Muscle layer of duodenum (tissue), 2 donors: ENCODE results near the gene MALRD1.

Source experiments
- H3K27ac ChIP-seq: one replicate; pipeline ENCODE4 v1.7.0; 2013; ENCODE audit warnings: mild to moderate bottlenecking, low read length
- H3K27me3 ChIP-seq: one replicate; pipeline ENCODE4 v1.7.0; 2013; ENCODE audit warnings: low read depth, mild to moderate bottlenecking, control low read depth, low read length
- H3K36me3 ChIP-seq, 2 donors: one replicate each; pipeline ENCODE4 v1.7.0; 2013; ENCODE audit warnings: low read length in 2 of 2, control low read depth in 1 of 2, mild to moderate bottlenecking in 1 of 2; ENCODE audit not compliant: insufficient read depth in 2 of 2, control insufficient read depth in 1 of 2
- H3K4me1 ChIP-seq, 2 donors: one replicate each; pipeline ENCODE4 v1.7.0; 2013; ENCODE audit warnings: low read length in 2 of 2, mild to moderate bottlenecking in 2 of 2, control low read depth in 1 of 2, moderate library complexity in 1 of 2; ENCODE audit not compliant: insufficient read depth in 2 of 2, control insufficient read depth in 1 of 2
- H3K4me3 ChIP-seq, 2 donors: one replicate each; pipeline ENCODE4 v1.7.0; 2013; ENCODE audit warnings: low read length in 2 of 2, low read depth in 1 of 2, mild to moderate bottlenecking in 1 of 2
- H3K9me3 ChIP-seq, 2 donors: one replicate each; pipeline ENCODE4 v1.7.0; 2013; ENCODE audit warnings: low read length in 2 of 2, control low read depth in 1 of 2, mild to moderate bottlenecking in 1 of 2; ENCODE audit not compliant: control insufficient read depth in 1 of 2
- donor health status: healthy.

MALRD1 gene

GRCh38 chr10:19169041-19169440, 120.4 kb downstream of the MALRD1 start:
- Histone ChIP-seq H3K27ac (no peak overlapping the region), H3K4me1 (no peaks in the 10 kb centered on the region), H3K9me3 (no peaks in the 10 kb centered on the region), H3K4me3 (no peak overlapping the region), H3K27me3 (no peaks in the 10 kb centered on the region), H3K36me3 (no peaks in the 10 kb centered on the region)

DNA sequence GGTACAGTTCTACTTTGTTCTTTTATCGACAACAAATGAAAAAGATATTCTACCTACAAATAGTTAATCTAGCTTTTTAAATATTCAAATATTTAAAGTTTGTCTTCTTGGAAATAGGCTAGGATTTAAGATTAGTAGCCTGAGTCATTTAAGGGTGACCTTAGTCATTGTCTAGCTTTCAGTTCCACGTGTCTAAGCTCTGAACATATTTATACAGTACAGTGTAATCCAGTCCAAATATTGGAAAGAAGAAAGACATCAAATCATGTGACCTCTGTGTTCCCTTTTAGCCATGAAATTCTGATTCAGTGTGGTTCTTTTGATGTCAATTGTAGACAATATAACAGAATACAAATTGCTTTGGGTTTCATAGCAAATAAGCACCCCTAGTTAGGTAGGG, 121.1 kb downstream of the MALRD1 start:
- Histone ChIP-seq H3K9me3 (no peaks in the 10 kb centered on the region), H3K4me1 (no peaks in the 10 kb centered on the region), H3K36me3 (no peaks in the 10 kb centered on the region), H3K27me3 (no peaks in the 10 kb centered on the region), H3K27ac (no peak overlapping the region), H3K4me3 (no peak overlapping the region)

DNA sequence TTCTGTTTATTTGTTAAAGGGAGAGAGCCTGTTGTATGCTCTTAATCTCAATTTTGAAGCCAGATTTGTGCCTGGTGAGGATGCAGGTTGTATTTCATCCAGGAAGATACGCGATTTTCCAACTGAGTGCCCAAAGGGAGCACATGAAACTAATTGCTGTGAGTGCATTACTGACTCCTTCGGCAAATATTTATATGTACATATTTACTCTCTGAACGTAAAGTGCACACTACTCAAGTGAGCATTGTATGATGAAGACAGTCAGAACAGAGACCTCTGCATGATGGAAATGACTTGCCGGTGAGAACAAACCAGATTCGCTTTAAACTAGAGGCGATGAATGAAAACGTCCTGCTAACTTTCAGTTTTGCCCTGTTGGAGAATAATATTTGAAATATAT, 130.1 kb downstream of the MALRD1 start:
- no peaks in the 10 kb centered on the region for H3K27me3 ChIP-seq
- no peaks in the 10 kb centered on the region for H3K36me3 ChIP-seq
- H3K4me1 ChIP-seq: no peaks in the 10 kb centered on the region
- no peaks in the 10 kb centered on the region for H3K9me3 ChIP-seq
- no peak overlapping the region for H3K27ac ChIP-seq
- H3K4me3 ChIP-seq: no peak overlapping the region

DNA sequence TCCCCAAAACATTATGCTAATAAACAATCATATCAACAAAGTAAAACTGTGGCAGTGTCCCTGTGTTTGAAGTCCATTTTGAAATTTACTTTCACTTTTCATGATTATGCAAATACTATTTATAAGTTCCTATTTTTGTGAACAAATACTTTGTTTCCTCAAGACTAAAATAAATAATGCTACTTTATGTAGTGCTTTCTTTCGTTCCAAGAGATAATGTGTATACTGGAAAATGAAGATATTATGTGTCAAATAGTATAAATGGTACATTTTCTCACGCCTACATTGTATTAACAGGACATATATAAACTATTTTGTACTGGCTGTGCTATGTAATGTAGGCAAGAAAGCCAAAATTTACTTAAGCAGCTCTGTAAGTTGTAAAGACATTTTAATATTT, 136.3 kb downstream of the MALRD1 start:
- H3K4me1 ChIP-seq: no peaks in the 10 kb centered on the region
- no peak overlapping the region for H3K27ac ChIP-seq

GRCh38 chr10:19194866-19195265, 146.3 kb downstream of the MALRD1 start:
- Histone ChIP-seq H3K27ac (no peak overlapping the region), H3K36me3 (no peaks in the 10 kb centered on the region), H3K9me3 (peaks cover 0 to 3% of the 10 kb centered on the region in 2 donors), H3K4me3 (no peak overlapping the region), H3K4me1 (no peaks in the 10 kb centered on the region), H3K27me3 (no peaks in the 10 kb centered on the region)

More for the DNA sequence above, 136.3 kb downstream of the MALRD1 start:
- Histone ChIP-seq H3K27me3 (no peaks in the 10 kb centered on the region), H3K36me3 (no peaks in the 10 kb centered on the region), H3K4me3 (no peak overlapping the region), H3K9me3 (no peaks in the 10 kb centered on the region)

GRCh38 chr10:19195698-19196097, 147.1 kb downstream of the MALRD1 start:
- Histone ChIP-seq H3K27me3 (no peaks in the 10 kb centered on the region), H3K4me1 (no peaks in the 10 kb centered on the region), H3K9me3 (peaks cover 0 to 2% of the 10 kb centered on the region in 2 donors), H3K27ac (no peak overlapping the region), H3K4me3 (no peak overlapping the region), H3K36me3 (no peaks in the 10 kb centered on the region)

DNA sequence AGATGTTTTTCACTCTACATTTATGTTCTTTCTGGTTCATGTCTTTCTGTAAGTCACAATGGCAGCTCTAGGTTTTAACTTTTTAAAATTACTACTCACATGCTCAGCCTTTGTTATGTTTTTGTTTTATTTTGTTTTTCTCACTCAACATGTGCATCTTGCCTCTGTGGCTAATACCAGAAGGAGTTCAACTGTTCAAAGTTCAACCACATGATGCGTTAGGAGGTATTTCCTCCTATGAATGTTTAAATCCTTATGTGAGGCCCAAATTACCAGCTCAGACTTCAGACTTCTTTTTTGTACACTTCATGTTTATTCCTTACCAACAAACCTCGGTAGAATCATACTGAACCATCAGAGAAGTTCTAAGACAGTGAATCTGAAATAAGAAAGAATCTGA, 151.6 kb downstream of the MALRD1 start:
- Histone ChIP-seq H3K36me3 (no peaks in the 10 kb centered on the region), H3K4me1 (no peaks in the 10 kb centered on the region), H3K27ac (no peak overlapping the region), H3K9me3 (no peaks in the 10 kb centered on the region), H3K27me3 (no peaks in the 10 kb centered on the region), H3K4me3 (no peak overlapping the region)

GRCh38 chr10:19204246-19204917, 155.8 kb downstream of the MALRD1 start:
- no peak overlapping the region for H3K27ac ChIP-seq
- H3K4me3 ChIP-seq: no peak overlapping the region
- no peaks in the 10 kb centered on the region for H3K27me3 ChIP-seq
- no peaks in the 10 kb centered on the region for H3K9me3 ChIP-seq
- H3K4me1 ChIP-seq: no peaks in the 10 kb centered on the region
- no peaks in the 10 kb centered on the region for H3K36me3 ChIP-seq

DNA sequence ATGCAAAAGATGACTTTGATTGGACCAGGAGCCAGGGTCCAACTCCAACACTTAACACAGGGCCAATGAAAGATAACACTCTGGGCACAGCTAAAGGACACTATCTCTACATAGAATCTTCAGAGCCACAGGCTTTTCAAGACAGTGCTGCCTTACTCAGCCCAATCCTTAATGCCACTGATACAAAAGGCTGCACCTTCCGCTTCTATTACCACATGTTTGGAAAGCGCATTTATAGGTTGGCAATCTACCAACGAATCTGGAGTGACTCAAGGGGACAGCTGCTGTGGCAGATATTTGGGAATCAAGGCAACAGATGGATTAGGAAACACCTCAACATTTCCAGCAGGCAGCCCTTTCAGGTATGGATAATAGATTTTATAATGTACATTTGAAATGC, 160.7 kb downstream of the MALRD1 start:
- Histone ChIP-seq H3K27ac (no peak overlapping the region), H3K4me3 (no peak overlapping the region), H3K27me3 (no peaks in the 10 kb centered on the region), H3K4me1 (no peaks in the 10 kb centered on the region), H3K36me3 (no peaks in the 10 kb centered on the region), H3K9me3 (no peaks in the 10 kb centered on the region)

- no peaks in the 10 kb centered on the region for H3K9me3 ChIP-seq
- no peaks in the 10 kb centered on the region for H3K4me1 ChIP-seq
- H3K27me3 ChIP-seq: no peaks in the 10 kb centered on the region
- no peak overlapping the region for H3K4me3 ChIP-seq
- H3K36me3 ChIP-seq: no peaks in the 10 kb centered on the region
- H3K27ac ChIP-seq: no peak overlapping the region
Observed at GRCh38 chr10:19212590-19212989, 164.0 kb downstream of the MALRD1 start.

GRCh38 chr10:19221216-19221615, 172.6 kb downstream of the MALRD1 start:
- H3K9me3 ChIP-seq: no peaks in the 10 kb centered on the region
- no peak overlapping the region for H3K27ac ChIP-seq
- no peak overlapping the region for H3K4me3 ChIP-seq
- no peaks in the 10 kb centered on the region for H3K27me3 ChIP-seq
- H3K36me3 ChIP-seq: no peaks in the 10 kb centered on the region
- H3K4me1 ChIP-seq: no peaks in the 10 kb centered on the region

GRCh38 chr10:19226025-19226424, 177.4 kb downstream of the MALRD1 start:
- Histone ChIP-seq H3K4me1 (no peaks in the 10 kb centered on the region), H3K9me3 (no peaks in the 10 kb centered on the region), H3K4me3 (no peak overlapping the region), H3K36me3 (no peaks in the 10 kb centered on the region), H3K27me3 (no peaks in the 10 kb centered on the region), H3K27ac (no peak overlapping the region)
